Calu3 (cell line): ENCODE results near the gene MACF1. TPM values are rescaled to one million over a fixed set of nuclear protein-coding genes. Genes with fewer than 3 reads are reported as not detected.

Source experiments
- BruUV-seq: library from RNA; stranded (reverse); fragments of 400-500 nt; replicated peaks from 2 replicates; lab custom pipeline; 2021; lab: Mats Ljungman, UMichigan
- CTCF ChIA-PET: fragments of 300-600 bp; sonication (Branson Sonifier 250); formaldehyde crosslinking; loops from one replicate; lab custom pipeline; 2022; ENCODE audit warnings: antibody characterized with exemption; lab: Charles Lee
- DNase-seq: peaks from one replicate; pipeline ENCODE4 v3.0.0; 2022
- H3K27ac Mint-ChIP-seq: one replicate; pipeline ENCODE4 v1.8.0; 2022; ENCODE audit warnings: mixed read lengths; ENCODE audit not compliant: unreplicated experiment
- H3K27me3 Mint-ChIP-seq: one replicate; pipeline ENCODE4 v1.8.0; 2022; ENCODE audit warnings: mixed read lengths; ENCODE audit not compliant: unreplicated experiment
- H3K36me3 Mint-ChIP-seq: one replicate; pipeline ENCODE4 v1.8.0; 2022; ENCODE audit warnings: mild to moderate bottlenecking, moderate library complexity, mixed read lengths; ENCODE audit not compliant: insufficient read depth, unreplicated experiment
- H3K4me1 Mint-ChIP-seq: one replicate; pipeline ENCODE4 v1.8.0; 2022; ENCODE audit warnings: mild to moderate bottlenecking, low read depth, mixed read lengths; ENCODE audit not compliant: unreplicated experiment
- H3K4me3 Mint-ChIP-seq: one replicate; pipeline ENCODE4 v1.8.0; 2022; ENCODE audit warnings: mild to moderate bottlenecking, low read depth, moderate library complexity, mixed read lengths; ENCODE audit not compliant: unreplicated experiment
- H3K9me3 Mint-ChIP-seq: one replicate; pipeline ENCODE4 v1.8.0; 2022; ENCODE audit warnings: low read depth, mixed read lengths; ENCODE audit not compliant: unreplicated experiment
- CTCF ChIP-seq: fragments of 200-600 bp; IDR thresholded peaks from one replicate; pipeline ENCODE4 v1.8.0; 2022; ENCODE audit warnings: antibody characterized with exemption; ENCODE audit not compliant: unreplicated experiment
- intact Hi-C: fragments of 100-400 bp; cut with micrococcal nuclease; formaldehyde crosslinking; loops from one replicate; pipeline ENCODE4 v1.10.0; 2022; ENCODE audit not compliant: unreplicated experiment
- total RNA-seq: library from RNA; stranded (reverse); gene quantifications from 2 replicates; pipeline ENCODE4 v1.2.3, GENCODE V29; 2022

MACF1 gene
- total RNA-seq, 1 experiment from 2014 or later = 705 TPM

- TF ChIP-seq CTCF = no peak
- intact Hi-C loops = loop anchor here (2.0 to 10.0 kb wide), 2 partner anchors 57 to 225 kb away; no protein-coding TSS in a partner anchor
- H3K4me3 Mint-ChIP-seq = peak overlapping the region; percentile 35
These were observed 14.9 kb upstream of the MACF1 start for GRCh38 chr1:39189592-39190041.

GRCh38 chr1:39190096-39190495 is 14.4 kb upstream of the MACF1 start:
- TF ChIP-seq CTCF = no peak
- no peak for DNase-seq
- Mint-ChIP-seq H3K36me3 (peaks cover 32% of the 10 kb centered on the region), H3K4me1 (peaks cover 86% of the 10 kb centered on the region), H3K27ac (peak overlapping the region; percentile 86), H3K9me3 (no peaks in the 10 kb centered on the region), H3K4me3 (no peak overlapping the region), H3K27me3 (no peaks in the 10 kb centered on the region)
- intact Hi-C loops = loop anchor here (2.0 to 10.0 kb wide), 2 partner anchors 57 to 225 kb away; no protein-coding TSS in a partner anchor
- BruUV-seq = no TSS peak
- CTCF ChIA-PET = interaction anchor here (0.5 to 3.7 kb wide), 2 partner anchors 31 to 98 kb away, joined by 3 to 37 read pairs; no protein-coding TSS in a partner anchor

More at GRCh38 chr1:39189592-39190041, 14.9 kb upstream of the MACF1 start:
- H3K27ac Mint-ChIP-seq = peak overlapping the region; percentile 86
- H3K36me3 Mint-ChIP-seq = peaks cover 32% of the 10 kb centered on the region
- no TSS peak for BruUV-seq
- peaks cover 86% of the 10 kb centered on the region for H3K4me1 Mint-ChIP-seq
- DNase-seq = no peak
- CTCF ChIA-PET = interaction anchor here (0.5 to 3.7 kb wide), 4 partner anchors 11 to 97 kb away, joined by 3 to 37 read pairs (median 4); no protein-coding TSS in a partner anchor
- H3K27me3 Mint-ChIP-seq = no peaks in the 10 kb centered on the region
- no peaks in the 10 kb centered on the region for H3K9me3 Mint-ChIP-seq

GRCh38 chr1:39194398-39195051 is 10.0 kb upstream of the MACF1 start:
- Mint-ChIP-seq H3K27ac (peak overlapping the region; percentile 22), H3K36me3 (peaks cover 18% of the 10 kb centered on the region), H3K4me3 (no peak overlapping the region), H3K4me1 (peaks cover 66% of the 10 kb centered on the region), H3K9me3 (no peaks in the 10 kb centered on the region), H3K27me3 (no peaks in the 10 kb centered on the region)
- CTCF ChIA-PET = interaction anchor here (0.6 to 1.7 kb wide), 5 partner anchors 9 to 932 kb away, joined by 3 to 6 read pairs (median 4); partner anchors contain the start of gene MACF1
- intact Hi-C loops = loop anchor here (10.0 kb wide), 1 partner anchor 220 kb away; no protein-coding TSS in a partner anchor
- DNase-seq = no peak
- BruUV-seq = no TSS peak
- TF ChIP-seq CTCF = no peak

DNA sequence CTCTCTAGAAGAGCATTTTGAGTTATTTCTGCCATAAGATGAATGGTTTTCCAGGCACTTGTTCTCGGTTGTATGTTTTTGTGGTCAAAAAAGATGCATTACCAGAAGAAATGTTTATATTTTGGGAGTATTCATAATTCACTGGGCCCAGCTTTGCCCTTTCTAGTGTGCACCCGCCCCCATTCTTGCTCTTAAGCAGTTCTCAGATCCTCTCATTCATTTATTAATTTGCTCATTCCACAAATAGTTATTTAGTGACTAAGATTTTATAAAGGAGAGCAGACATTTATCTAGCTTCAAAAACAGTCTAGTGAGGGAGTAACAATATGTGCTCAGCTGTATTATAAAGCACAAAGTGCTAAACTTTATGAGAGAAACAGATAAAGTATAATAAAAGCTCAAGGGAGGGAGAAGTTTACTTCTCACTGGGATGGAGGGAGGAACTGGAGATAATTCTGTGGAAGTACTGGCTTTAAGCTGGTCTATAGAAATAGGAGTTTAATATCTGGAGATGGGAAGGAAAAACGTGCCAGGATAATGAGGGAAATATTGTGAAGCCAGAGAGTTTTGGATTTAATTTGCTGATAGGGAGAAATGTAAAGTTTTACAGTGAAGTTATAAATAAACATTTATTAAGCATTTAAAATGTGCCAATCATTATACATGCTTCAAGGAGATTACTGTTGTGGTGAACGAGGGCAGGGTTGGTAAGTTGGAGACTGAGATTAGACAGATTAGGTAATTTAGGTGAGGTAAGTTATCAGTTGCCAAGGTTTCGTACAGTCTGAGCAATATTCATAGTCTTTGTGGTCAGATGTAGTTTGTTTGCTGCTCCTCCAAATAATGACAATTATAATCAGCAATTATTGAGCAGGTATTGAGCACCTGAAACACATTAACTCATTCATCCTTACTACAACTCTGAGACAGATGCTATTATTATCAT is 9.1 kb upstream of the MACF1 start:
- H3K4me1 Mint-ChIP-seq = peaks cover 57% of the 10 kb centered on the region
- intact Hi-C loops = loop anchor here (10.0 kb wide), 1 partner anchor 219 kb away; no protein-coding TSS in a partner anchor
- H3K36me3 Mint-ChIP-seq = peaks cover 18% of the 10 kb centered on the region
- CTCF ChIA-PET = interaction anchor here (0.6 to 1.7 kb wide), 5 partner anchors 9 to 931 kb away, joined by 3 to 6 read pairs (median 4); partner anchors contain the start of gene MACF1
- H3K9me3 Mint-ChIP-seq = no peaks in the 10 kb centered on the region
- peak overlapping the region; percentile 1 for H3K4me3 Mint-ChIP-seq
- no peaks in the 10 kb centered on the region for H3K27me3 Mint-ChIP-seq
- no peak for TF ChIP-seq CTCF
- peak overlapping the region; percentile 22 for H3K27ac Mint-ChIP-seq
- DNase-seq = no peak
- no TSS peak for BruUV-seq
